ENCODE results near the gene CNTN6. TPM values are rescaled to one million over a fixed set of nuclear protein-coding genes. Genes with fewer than 3 reads are reported as not detected.

The CNTN6 gene
- 0.07 TPM for total RNA-seq
- long read RNA-seq = 0 reads

GRCh38 chr3:1092771-1093170 is at the start of gene CNTN6:
Gene CNTN6, plus strand, starts transcription at chr3:1093024. Its CDS starts 54,985 bp downstream, at chr3:1148009.
- DNase-seq (no peak), ATAC-seq (no peak)
- intact Hi-C loops (cut with micrococcal nuclease) = no loop called here

- ATAC-seq = no peak
- no peak for DNase-seq
- intact Hi-C loops (cut with micrococcal nuclease) = no loop called here
Measured at GRCh38 chr3:1048558-1048957, 44.3 kb upstream of the CNTN6 start.

- ATAC-seq (no peak), DNase-seq (no peak)
- intact Hi-C loops (cut with micrococcal nuclease) = no loop called here
Measured at GRCh38 chr3:1055870-1056269, 37.0 kb upstream of the CNTN6 start.

GRCh38 chr3:1056744-1057143 is 36.1 kb upstream of the CNTN6 start:
- ATAC-seq (no peak), DNase-seq (no peak)
- intact Hi-C loops (cut with micrococcal nuclease) = no loop called here

- no peak for DNase-seq
- ATAC-seq = no peak
- intact Hi-C loops (cut with micrococcal nuclease) = no loop called here
Measured at GRCh38 chr3:1057436-1057835, 35.4 kb upstream of the CNTN6 start.

GRCh38 chr3:1068985-1069384 is 23.8 kb upstream of the CNTN6 start:
- no peak for DNase-seq
- intact Hi-C loops (cut with micrococcal nuclease) = no loop called here
- ATAC-seq = no peak

- DNase-seq (no peak), ATAC-seq (no peak)
- intact Hi-C loops (cut with micrococcal nuclease) = no loop called here
Measured at GRCh38 chr3:1072041-1072440, 20.8 kb upstream of the CNTN6 start.

- no peak for ATAC-seq
- intact Hi-C loops (cut with micrococcal nuclease) = no loop called here
- no peak for DNase-seq
Measured at GRCh38 chr3:1079662-1080061, 13.2 kb upstream of the CNTN6 start.

GRCh38 chr3:1082108-1082507 is 10.7 kb upstream of the CNTN6 start:
- intact Hi-C loops (cut with micrococcal nuclease) = no loop called here
- ATAC-seq (no peak), DNase-seq (no peak)

- ATAC-seq = no peak
- intact Hi-C loops (cut with micrococcal nuclease) = no loop called here
- DNase-seq = peak; percentile 33
Measured at GRCh38 chr3:1087066-1087560, 5.7 kb upstream of the CNTN6 start.

- DNase-seq = no peak
- intact Hi-C loops (cut with micrococcal nuclease) = no loop called here
- no peak for ATAC-seq
Measured at GRCh38 chr3:1088503-1088902, 4.3 kb upstream of the CNTN6 start.

- intact Hi-C loops (cut with micrococcal nuclease) = no loop called here
- ATAC-seq (no peak), DNase-seq (no peak)
Measured at GRCh38 chr3:1091286-1091685, 1.5 kb upstream of the CNTN6 start.

GRCh38 chr3:1092061-1092460 is 763 bp upstream of the CNTN6 start:
- ATAC-seq = no peak
- intact Hi-C loops (cut with micrococcal nuclease) = no loop called here

GRCh38 chr3:1093217-1093616 is 393 bp downstream of the CNTN6 start:
- ATAC-seq (no peak), DNase-seq (no peak)
- intact Hi-C loops (cut with micrococcal nuclease) = no loop called here

More at GRCh38 chr3:1092061-1092460, 763 bp upstream of the CNTN6 start:
- no peak for DNase-seq

GRCh38 chr3:1103525-1103924 is 10.7 kb downstream of the CNTN6 start:
- DNase-seq (no peak), ATAC-seq (no peak)
- intact Hi-C loops (cut with micrococcal nuclease) = no loop called here

- intact Hi-C loops (cut with micrococcal nuclease) = no loop called here
- no peak for DNase-seq
- ATAC-seq = no peak
Measured at GRCh38 chr3:1117843-1118473, 25.1 kb downstream of the CNTN6 start.

GRCh38 chr3:1131166-1131565 is 38.3 kb downstream of the CNTN6 start:
- ATAC-seq (no peak), DNase-seq (no peak)
- intact Hi-C loops (cut with micrococcal nuclease) = no loop called here

GRCh38 chr3:1135194-1135593 is 42.4 kb downstream of the CNTN6 start:
- intact Hi-C loops (cut with micrococcal nuclease) = no loop called here
- DNase-seq (no peak), ATAC-seq (no peak)

- ATAC-seq (no peak), DNase-seq (no peak)
- intact Hi-C loops (cut with micrococcal nuclease) = no loop called here
Measured at GRCh38 chr3:1138036-1138435, 45.2 kb downstream of the CNTN6 start.

- ATAC-seq (no peak), DNase-seq (no peak)
- intact Hi-C loops (cut with micrococcal nuclease) = no loop called here
Measured at GRCh38 chr3:1139071-1139470, 46.2 kb downstream of the CNTN6 start.

- ATAC-seq (no peak), DNase-seq (no peak)
- intact Hi-C loops (cut with micrococcal nuclease) = no loop called here
Measured at GRCh38 chr3:1147326-1147725, 54.5 kb downstream of the CNTN6 start.

GRCh38 chr3:1147819-1148218 is 55.0 kb downstream of the CNTN6 start:
- intact Hi-C loops (cut with micrococcal nuclease) = no loop called here
- DNase-seq (no peak), ATAC-seq (no peak)
